SK-N-MC (cell line): ENCODE data around the gene TNFRSF1A.

ENCODE experiments used
- DNase-seq: peaks from one replicate; pipeline ENCODE4 v3.0.0-alpha.2; 2011; ENCODE audit warnings: low read depth, low spot score
- H3K27ac ChIP-seq: fragments of 200-600 bp; sonication (generic); 2 replicates; pipeline ENCODE4 v1.5.1; 2016; ENCODE audit warnings: mixed run types
- H3K36me3 ChIP-seq: fragments of 200-600 bp; sonication (generic); 2 replicates; pipeline ENCODE4 v1.6.1; 2017; ENCODE audit warnings: antibody characterized with exemption, low read length, mixed read lengths; ENCODE audit not compliant: insufficient read depth
- H3K4me3 ChIP-seq: fragments of 200-600 bp; sonication (generic); 2 replicates; pipeline ENCODE4 v1.5.1; 2016
- H3K9ac ChIP-seq: fragments of 200-600 bp; sonication (generic); 2 replicates; pipeline ENCODE4 v1.8.0; 2017; ENCODE audit warnings: mixed run types, mixed read lengths; ENCODE audit not compliant: insufficient read length
- H3K9me3 ChIP-seq: fragments of 200-600 bp; sonication (generic); 2 replicates; pipeline ENCODE4 v1.6.1; 2017; ENCODE audit warnings: low read depth, mild to moderate bottlenecking, antibody characterized with exemption, low read length, moderate library complexity, mixed read lengths
- EZH2 ChIP-seq: fragments of 200-600 bp; sonication (generic); IDR thresholded peaks from one replicate; pipeline ENCODE4 v1.6.1; 2017; ENCODE audit warnings: antibody characterized with exemption
- FOXP2 ChIP-seq: optimal IDR thresholded peaks from 2 replicates; pipeline ENCODE3; 2011; ENCODE audit warnings: mild to moderate bottlenecking, moderate library complexity; ENCODE audit not compliant: insufficient read depth; ENCODE audit errors: extremely low read length, control extremely low read depth
- POLR2AphosphoS5 ChIP-seq: IDR thresholded peaks from 2 replicates; pipeline ENCODE4 v1.6.1; 2012; ENCODE audit warnings: mild to moderate bottlenecking, low read depth, low read length, borderline replicate concordance

The TNFRSF1A gene

GRCh38 chr12:6376079-6376869 lies 34.4 kb upstream of the TNFRSF1A start:
- Histone ChIP-seq H3K27ac (no peak overlapping the region), H3K9me3 (no peaks in the 10 kb centered on the region), H3K4me3 (no peak overlapping the region), H3K9ac (no peak overlapping the region), H3K36me3 (no peaks in the 10 kb centered on the region)
- TF ChIP-seq FOXP2 = no peak
- no peak for TF ChIP-seq EZH2
- TF ChIP-seq POLR2AphosphoS5 = no peak
- DNase-seq = no peak

GRCh38 chr12:6375269-6376078 lies 33.6 kb upstream of the TNFRSF1A start, which contains the start of gene SCNN1A:
Gene SCNN1A (minus strand): TSS chr12:6375563. CDS start chr12:6374783, 780 bp downstream.
- H3K36me3 ChIP-seq = no peaks in the 10 kb centered on the region
- H3K27ac ChIP-seq = no peak within 1 kb of the TSS
- no peak for DNase-seq
- no peaks in the 10 kb centered on the region for H3K9me3 ChIP-seq
- no peak for TF ChIP-seq EZH2
- no peak for TF ChIP-seq POLR2AphosphoS5
- no peak for TF ChIP-seq FOXP2
- no peak within 1 kb of the TSS for H3K9ac ChIP-seq
- no peak within 1 kb of the TSS for H3K4me3 ChIP-seq

GRCh38 chr12:6374786-6375160 lies 32.9 kb upstream of the TNFRSF1A start:
- TF ChIP-seq POLR2AphosphoS5 (no peak), EZH2 (no peak), FOXP2 (no peak)
- H3K9ac ChIP-seq = no peak overlapping the region
- H3K4me3 ChIP-seq = no peak overlapping the region
- no peak overlapping the region for H3K27ac ChIP-seq
- no peaks in the 10 kb centered on the region for H3K9me3 ChIP-seq
- no peaks in the 10 kb centered on the region for H3K36me3 ChIP-seq
- DNase-seq = no peak

- TF ChIP-seq EZH2 (no peak), POLR2AphosphoS5 (no peak), FOXP2 (no peak)
- Histone ChIP-seq H3K27ac (no peak overlapping the region), H3K36me3 (no peaks in the 10 kb centered on the region), H3K9ac (no peak overlapping the region), H3K9me3 (no peaks in the 10 kb centered on the region), H3K4me3 (no peak overlapping the region)
- no peak for DNase-seq
Measured at GRCh38 chr12:6374028-6374785, 32.3 kb upstream of the TNFRSF1A start.

GRCh38 chr12:6373022-6373787 lies 31.3 kb upstream of the TNFRSF1A start:
- Histone ChIP-seq H3K4me3 (no peak overlapping the region), H3K9me3 (no peaks in the 10 kb centered on the region), H3K36me3 (no peaks in the 10 kb centered on the region), H3K9ac (no peak overlapping the region), H3K27ac (no peak overlapping the region)
- no peak for DNase-seq
- TF ChIP-seq POLR2AphosphoS5 (no peak), FOXP2 (no peak), EZH2 (no peak)

GRCh38 chr12:6372403-6373003 lies 30.6 kb upstream of the TNFRSF1A start:
- no peaks in the 10 kb centered on the region for H3K9me3 ChIP-seq
- DNase-seq = no peak
- TF ChIP-seq POLR2AphosphoS5 (no peak), FOXP2 (no peak), EZH2 (no peak)
- no peak overlapping the region; the same call in 1 of the 2 replicates for H3K27ac ChIP-seq
- no peak overlapping the region for H3K9ac ChIP-seq
- H3K36me3 ChIP-seq = no peaks in the 10 kb centered on the region
- H3K4me3 ChIP-seq = no peak overlapping the region

- DNase-seq = no peak
- no peaks in the 10 kb centered on the region for H3K36me3 ChIP-seq
- H3K9me3 ChIP-seq = no peaks in the 10 kb centered on the region
- no peak overlapping the region for H3K4me3 ChIP-seq
- H3K9ac ChIP-seq = no peak overlapping the region
- H3K27ac ChIP-seq = no peak overlapping the region
- TF ChIP-seq POLR2AphosphoS5 = no peak
Measured at GRCh38 chr12:6370994-6371754, 29.3 kb upstream of the TNFRSF1A start.
